ENCODE results near the gene BAIAP2. TPM values are rescaled to one million over a fixed set of nuclear protein-coding genes. Genes with fewer than 3 reads are reported as not detected.

BAIAP2 gene
- polyA plus RNA-seq, 2 of the 4 experiments (the other 2 are of a cell fraction) = 7.1 to 27.5 TPM

GRCh38 chr17:80986816-80987475 lies 48.0 kb upstream of the BAIAP2 start:
- Histone ChIP-seq H3K4me1 (peaks cover 10% of the 10 kb centered on the region; the same call in 2 of the 3 replicates), H3K27ac (no peak overlapping the region), H3K4me3 (no peak overlapping the region), H3K4me2 (no peak overlapping the region), H3K9me3 (no peaks in the 10 kb centered on the region)
- CTCF ChIA-PET = interaction anchor here (0.9 to 4.2 kb wide), 5 partner anchors 16 to 560 kb away, joined by 3 to 20 read pairs (median 7); no protein-coding TSS in a partner anchor
- TF ChIP-seq TP53 (CRISPR knock-in tag; IDR thresholded peaks at IDR 0.05) (no peak), HES2 (IDR thresholded peaks at IDR 0.05) (no peak), FOSB (CRISPR knock-in tag; IDR thresholded peaks at IDR 0.05) (no peak), MYC (IDR thresholded peaks at IDR 0.05; ENCODE audit: borderline replicate concordance, low read length) (no peak), RAD21 (conservative IDR thresholded peaks at IDR 0.05 in 1 of 2, IDR thresholded peaks at IDR 0.05 in 1 of 2) (no peak), FOXS1 (CRISPR knock-in tag; IDR thresholded peaks at IDR 0.05) (no peak), REST (IDR thresholded peaks at IDR 0.05) (no peak), EHF (CRISPR knock-in tag; IDR thresholded peaks at IDR 0.05) (no peak), JUNB (IDR thresholded peaks at IDR 0.05) (no peak), JUN (IDR thresholded peaks at IDR 0.05) (no peak), BCL3 (IDR thresholded peaks at IDR 0.05) (no peak)
- TF ChIP-seq, protein P1, sequence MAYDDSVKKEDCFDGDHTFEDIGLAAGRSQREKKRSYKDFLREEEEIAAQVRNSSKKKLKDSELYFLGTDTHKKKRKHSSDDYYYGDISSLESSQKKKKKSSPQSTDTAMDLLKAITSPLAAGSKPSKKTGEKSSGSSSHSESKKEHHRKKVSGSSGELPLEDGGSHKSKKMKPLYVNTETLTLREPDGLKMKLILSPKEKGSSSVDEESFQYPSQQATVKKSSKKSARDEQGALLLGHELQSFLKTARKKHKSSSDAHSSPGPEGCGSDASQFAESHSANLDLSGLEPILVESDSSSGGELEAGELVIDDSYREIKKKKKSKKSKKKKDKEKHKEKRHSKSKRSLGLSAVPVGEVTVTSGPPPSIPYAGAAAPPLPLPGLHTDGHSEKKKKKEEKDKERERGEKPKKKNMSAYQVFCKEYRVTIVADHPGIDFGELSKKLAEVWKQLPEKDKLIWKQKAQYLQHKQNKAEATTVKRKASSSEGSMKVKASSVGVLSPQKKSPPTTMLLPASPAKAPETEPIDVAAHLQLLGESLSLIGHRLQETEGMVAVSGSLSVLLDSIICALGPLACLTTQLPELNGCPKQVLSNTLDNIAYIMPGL (CRISPR knock-in tag; IDR thresholded peaks at IDR 0.05; ENCODE audit: borderline replicate concordance) = no peak
- no peak for DNase-seq (ENCODE audit: low read depth in 1 of 2, low spot score in 1 of 2)
- POLR2A ChIA-PET = no interaction called here
- WGBS (ENCODE audit: missing lambda C conversion rate) = 77% methylated on average over 17 of the region's 18 CpGs
- no peak for ATAC-seq
- FAIRE-seq = no peak

- 69% methylated on average over 14 of the region's 16 CpGs for WGBS (ENCODE audit: missing lambda C conversion rate)
- DNase-seq (ENCODE audit: low read depth in 1 of 2, low spot score in 1 of 2) (no peak), ATAC-seq (no peak), FAIRE-seq (no peak)
- POLR2A ChIA-PET = no interaction called here
- H3K4me1 ChIP-seq = peaks cover 14% of the 10 kb centered on the region
- CTCF ChIA-PET = interaction anchor here (0.8 to 4.2 kb wide), 10 partner anchors 9 to 562 kb away, joined by 3 to 19 read pairs (median 5); partner anchors contain the start of gene NPTX1
- no peak overlapping the region for H3K4me2 ChIP-seq
- no peak overlapping the region for H3K27ac ChIP-seq
- H3K9me3 ChIP-seq = no peaks in the 10 kb centered on the region
- H3K4me3 ChIP-seq = no peak overlapping the region
- no peak for TF ChIP-seq CBX8 (IDR thresholded peaks at IDR 0.05)
- TF ChIP-seq, protein P2, sequence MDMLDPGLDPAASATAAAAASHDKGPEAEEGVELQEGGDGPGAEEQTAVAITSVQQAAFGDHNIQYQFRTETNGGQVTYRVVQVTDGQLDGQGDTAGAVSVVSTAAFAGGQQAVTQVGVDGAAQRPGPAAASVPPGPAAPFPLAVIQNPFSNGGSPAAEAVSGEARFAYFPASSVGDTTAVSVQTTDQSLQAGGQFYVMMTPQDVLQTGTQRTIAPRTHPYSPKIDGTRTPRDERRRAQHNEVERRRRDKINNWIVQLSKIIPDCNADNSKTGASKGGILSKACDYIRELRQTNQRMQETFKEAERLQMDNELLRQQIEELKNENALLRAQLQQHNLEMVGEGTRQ (IDR thresholded peaks at IDR 0.05) = peak; percentile 55; the same call in 1 of the 2 replicates
Measured at GRCh38 chr17:80987941-80988461, 47.0 kb upstream of the BAIAP2 start.

Measured in A549 (cell line).